HG02588 (cell line): ENCODE results near the gene RAD51B.
"Not testable (repeated sequence)": the region's sequence is repeated elsewhere in the genome, so short reads cannot be mapped to it uniquely, and the experiment has no call there.

Experiments used
- ATAC-seq: cut with Tn5 transposase; IDR thresholded peaks from one replicate; pipeline ENCODE4 v1.9.1; 2021; ENCODE audit warnings: mild to moderate bottlenecking, moderate library complexity; ENCODE audit not compliant: unreplicated experiment

Gene RAD51B

GRCh38 chr14:68285421-68286179 is 466.0 kb downstream of the RAD51B start:
- no peak for ATAC-seq

GRCh38 chr14:68286667-68287066 is 467.1 kb downstream of the RAD51B start:
- no peak for ATAC-seq

GRCh38 chr14:68289452-68289851 is 469.9 kb downstream of the RAD51B start:
- ATAC-seq, result not testable (repeated sequence)

GRCh38 chr14:68291820-68292219 is 472.2 kb downstream of the RAD51B start:
- no peak for ATAC-seq

- no peak for ATAC-seq
Observed at GRCh38 chr14:68292441-68293215, 473.0 kb downstream of the RAD51B start.

GRCh38 chr14:68293404-68293803 is 473.8 kb downstream of the RAD51B start:
- no peak for ATAC-seq

- ATAC-seq, result no peak
Observed at GRCh38 chr14:68295316-68295816, 475.8 kb downstream of the RAD51B start.

- no peak for ATAC-seq
Observed at GRCh38 chr14:68297039-68297438, 477.5 kb downstream of the RAD51B start.

GRCh38 chr14:68297876-68298468 is 478.4 kb downstream of the RAD51B start:
- no peak for ATAC-seq

GRCh38 chr14:68300608-68301007 is 481.0 kb downstream of the RAD51B start:
- no peak for ATAC-seq

GRCh38 chr14:68301219-68301618 is 481.6 kb downstream of the RAD51B start:
- no peak for ATAC-seq

- not testable (repeated sequence) for ATAC-seq
Observed at GRCh38 chr14:68302938-68303337, 483.4 kb downstream of the RAD51B start.

GRCh38 chr14:68305738-68306137 is 486.2 kb downstream of the RAD51B start:
- no peak for ATAC-seq

GRCh38 chr14:68306265-68306933 is 486.8 kb downstream of the RAD51B start:
- ATAC-seq, result no peak

GRCh38 chr14:68306934-68307789 is 487.6 kb downstream of the RAD51B start:
- no peak for ATAC-seq

- no peak for ATAC-seq
Observed at GRCh38 chr14:68307790-68308168, 488.2 kb downstream of the RAD51B start.

- no peak for ATAC-seq
Observed at GRCh38 chr14:68308726-68309520, 489.3 kb downstream of the RAD51B start.

GRCh38 chr14:68309616-68310015 is 490.0 kb downstream of the RAD51B start:
- ATAC-seq, result no peak

GRCh38 chr14:68312300-68312699 is 492.7 kb downstream of the RAD51B start:
- ATAC-seq, result no peak
